ENCODE results near the gene CADPS.

Gene CADPS

DNA sequence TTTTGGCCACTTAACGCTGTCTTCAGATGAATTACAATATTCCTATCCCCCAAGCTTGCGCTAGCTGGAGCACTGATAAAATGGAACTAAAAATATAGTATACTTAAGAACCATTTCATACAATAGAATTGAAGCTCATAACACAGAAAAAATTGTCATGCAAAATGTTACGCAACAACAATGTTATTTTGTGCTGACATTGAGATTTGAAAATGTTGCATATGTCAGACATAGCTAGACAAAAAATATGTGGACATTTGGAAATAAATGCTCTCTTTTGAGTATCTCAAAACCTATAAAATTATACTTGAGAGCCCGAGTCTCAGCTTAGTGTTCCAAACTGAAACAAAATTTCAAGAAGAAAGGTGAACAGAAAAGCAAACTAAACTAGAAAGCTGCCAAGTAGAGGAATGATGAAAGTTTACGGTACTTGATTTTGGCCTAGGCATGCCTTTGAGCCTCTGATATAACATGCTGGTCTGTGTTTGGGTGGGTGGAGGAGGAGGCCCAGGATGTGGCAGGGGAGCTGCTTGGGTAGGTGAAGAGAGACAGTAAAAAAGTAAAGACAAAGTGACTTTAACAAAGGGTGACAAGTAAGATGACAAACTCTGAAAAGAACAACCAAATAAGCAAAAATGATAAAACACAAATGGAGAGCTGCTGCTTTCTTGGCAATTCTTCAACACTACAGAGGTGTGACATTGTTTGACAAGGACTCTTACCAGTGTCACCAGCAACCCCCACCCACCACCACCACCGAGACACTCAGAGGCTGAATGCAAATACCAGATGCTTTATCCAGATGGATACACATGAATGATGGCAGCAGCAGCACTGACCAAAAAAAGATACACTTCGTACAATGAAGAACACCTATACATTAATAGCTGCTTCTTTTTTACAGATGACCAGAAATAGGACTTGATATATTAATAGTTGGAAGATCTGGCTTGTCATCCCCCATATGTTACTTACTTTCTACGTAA lies 372.6 kb downstream of the CADPS start:
- DNase-seq (ENCODE audit: low read depth in 2 of 2) = no peak

DNA sequence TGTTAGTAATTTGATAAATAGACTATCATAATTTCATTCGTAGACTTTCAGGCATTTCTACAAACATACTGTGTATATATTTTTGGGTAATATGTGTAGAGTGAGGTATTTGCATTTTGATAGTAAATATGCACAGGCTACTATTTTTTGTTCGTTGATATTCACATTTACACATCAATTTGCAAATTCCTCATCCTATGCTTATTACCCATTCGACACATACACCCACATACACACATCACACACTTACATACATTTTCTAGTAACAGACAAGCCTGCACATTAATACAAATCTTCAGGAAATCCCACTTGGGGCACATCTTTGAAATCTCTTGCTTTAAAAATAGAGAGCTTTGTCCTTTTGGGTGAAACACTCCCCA lies 373.9 kb downstream of the CADPS start:
- no peak for DNase-seq (ENCODE audit: low read depth in 2 of 2)

DNA sequence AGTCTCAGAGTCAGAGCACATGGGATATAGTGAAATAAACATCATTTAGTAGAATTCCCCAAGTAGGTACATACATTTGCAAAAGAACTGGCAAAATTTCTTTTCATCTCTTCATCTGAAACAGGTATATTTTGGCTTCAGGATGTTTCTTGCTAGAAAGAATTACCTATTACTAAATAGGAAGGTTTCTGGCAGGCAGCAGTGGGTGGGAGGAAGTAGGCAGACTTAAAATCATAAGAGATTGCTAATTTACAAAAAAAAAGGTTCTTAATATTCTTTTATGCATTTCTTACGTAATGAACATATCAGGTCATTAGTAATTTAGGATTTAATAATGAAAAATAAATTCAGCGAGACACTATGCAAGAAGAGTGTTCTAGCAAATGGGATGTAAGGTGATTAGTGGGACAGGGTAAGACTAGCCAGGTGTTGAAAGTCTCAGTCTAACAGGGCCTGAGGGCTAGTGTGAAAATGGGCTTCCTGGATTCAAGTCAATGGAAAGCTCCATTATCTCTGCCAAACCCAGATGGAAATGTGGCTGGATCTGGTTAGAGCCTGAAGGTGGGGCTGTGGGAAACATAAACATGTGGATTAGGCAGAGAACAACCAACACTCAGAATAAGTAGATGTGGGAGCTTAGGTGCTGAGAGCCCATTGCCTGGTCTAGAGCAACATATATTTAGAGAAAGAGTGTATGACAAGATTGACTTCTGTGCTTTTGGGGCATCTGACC lies 374.5 kb downstream of the CADPS start:
- no peak for DNase-seq (ENCODE audit: low read depth in 2 of 2)

DNA sequence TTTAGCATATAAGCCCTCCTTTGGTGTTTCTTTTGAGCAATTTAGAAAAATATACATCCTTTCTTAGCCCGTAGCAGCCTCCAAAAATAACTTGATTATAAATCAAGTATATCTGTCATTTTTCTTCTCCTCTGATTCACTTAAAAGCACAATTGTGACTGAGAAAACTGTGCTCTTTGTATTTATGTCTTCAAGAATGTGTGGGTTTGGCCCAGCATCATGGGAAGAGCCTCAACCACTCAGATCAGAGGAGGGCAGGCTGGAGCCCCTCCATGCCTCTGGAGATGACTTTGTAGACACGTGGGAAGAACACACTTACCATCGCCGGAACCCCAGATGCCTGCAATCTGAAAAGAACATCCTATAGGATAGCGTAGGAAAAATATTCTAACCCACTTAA lies 378.1 kb downstream of the CADPS start:
- DNase-seq (ENCODE audit: low read depth in 2 of 2) = no peak

DNA sequence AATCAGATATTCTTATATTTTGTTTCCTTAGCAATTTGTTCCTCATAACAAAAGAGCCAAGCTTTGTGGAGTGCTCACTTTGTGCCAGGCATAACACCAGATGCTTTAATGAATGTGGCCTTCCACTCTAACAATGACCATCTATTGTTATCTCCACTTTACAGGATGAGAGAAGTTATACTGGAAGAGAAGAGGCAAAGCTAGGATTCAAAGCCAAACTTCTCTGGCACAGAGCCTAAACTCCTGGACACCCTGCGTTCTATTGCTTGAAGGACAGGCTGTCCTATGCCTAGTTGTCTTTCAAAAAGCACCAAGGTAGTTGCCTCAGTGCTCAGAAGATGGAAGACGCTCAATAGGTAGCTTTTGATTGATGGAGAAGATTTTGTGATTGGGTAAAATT lies 378.7 kb downstream of the CADPS start:
- no peak for DNase-seq (ENCODE audit: low read depth in 2 of 2)

DNA sequence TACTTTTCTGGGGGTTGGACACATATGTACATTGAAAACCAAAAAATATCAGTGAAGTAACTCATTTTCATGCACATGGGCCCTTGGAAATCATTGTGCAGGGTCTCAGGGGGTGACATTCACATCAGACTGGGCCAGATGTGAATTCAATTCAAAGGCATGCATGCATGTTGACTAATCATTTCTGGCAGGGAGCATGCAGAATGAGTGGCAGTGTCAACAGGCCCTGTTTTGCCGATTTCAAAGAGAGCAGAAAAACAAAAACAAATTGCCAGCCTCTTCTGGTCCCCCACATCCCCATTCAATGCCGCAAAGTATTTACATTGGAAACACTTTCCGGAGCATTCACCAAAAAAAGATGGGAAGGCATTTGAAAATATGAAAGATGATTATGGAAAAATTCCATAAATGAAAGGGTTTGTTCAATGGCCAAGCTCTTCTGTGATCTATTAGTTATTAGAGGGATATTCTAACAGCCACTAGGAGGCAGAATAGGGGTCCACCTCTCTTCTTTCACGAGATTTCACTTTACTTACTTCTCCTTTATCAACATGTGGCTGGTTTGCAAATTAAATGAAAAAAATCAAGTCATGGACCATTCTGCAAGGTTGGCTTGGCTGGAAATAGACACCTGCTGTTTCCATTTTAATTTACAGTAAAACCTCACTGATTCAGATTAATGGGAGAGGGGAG lies 382.0 kb downstream of the CADPS start:
- no peak for DNase-seq (ENCODE audit: low read depth in 2 of 2)

DNA sequence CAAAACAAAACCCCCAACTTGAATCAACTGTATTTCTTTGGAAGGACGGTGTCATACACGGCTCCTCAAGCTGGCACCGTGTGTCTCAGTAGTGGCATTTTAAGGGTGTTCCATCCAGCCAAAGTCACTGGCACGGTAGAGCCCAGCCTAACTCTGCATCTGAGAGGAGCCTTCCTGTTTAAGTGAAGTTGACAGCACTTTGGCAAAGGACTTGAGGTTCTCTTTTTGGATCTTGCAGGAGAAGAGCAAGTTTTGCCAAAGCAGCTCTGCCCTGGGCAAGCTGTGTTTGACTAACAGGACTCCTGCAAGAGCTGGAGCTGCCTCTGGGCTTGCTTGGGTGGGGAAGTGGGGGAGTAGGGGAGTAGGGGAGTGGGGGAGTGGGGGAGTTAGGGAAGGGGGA lies 392.3 kb downstream of the CADPS start:
- DNase-seq (ENCODE audit: low read depth in 2 of 2) = no peak

DNA sequence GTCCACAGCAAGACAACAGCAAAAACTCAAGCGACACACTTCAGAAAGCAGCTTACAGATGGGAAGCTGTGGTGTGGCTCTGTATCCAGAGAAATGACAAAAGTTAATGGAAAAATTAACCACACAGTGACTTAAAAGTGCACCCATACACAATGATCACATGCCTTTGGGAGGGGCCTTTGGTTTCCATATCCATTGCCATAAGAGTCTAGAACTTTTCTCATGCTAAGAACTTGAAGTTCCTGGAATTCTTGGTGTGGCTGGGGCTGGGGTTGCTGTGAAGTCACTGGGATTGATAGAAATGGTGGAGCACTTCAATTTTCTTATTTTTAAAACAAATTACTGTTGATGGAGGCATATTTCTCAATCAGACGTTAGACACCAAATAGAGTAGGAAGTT lies 393.3 kb downstream of the CADPS start:
- no peak for DNase-seq (ENCODE audit: low read depth in 2 of 2)

DNA sequence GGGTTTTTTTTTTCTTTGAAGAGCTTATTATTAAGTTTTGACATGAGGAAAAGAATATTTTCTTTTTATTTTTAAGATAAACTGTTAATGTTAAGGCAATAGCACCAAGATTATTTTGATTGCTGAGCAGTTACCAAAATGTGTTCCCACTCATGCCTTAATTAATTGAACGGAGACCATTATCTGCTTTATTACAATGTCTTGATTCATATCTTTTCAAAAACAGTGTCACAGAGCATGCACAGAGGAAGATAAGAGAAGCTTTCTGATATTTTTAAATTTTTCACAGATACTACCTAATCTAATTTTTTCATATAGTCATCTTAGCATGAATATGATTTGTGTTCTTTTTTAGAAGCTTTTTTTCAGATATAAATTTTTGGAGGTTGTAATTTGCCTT lies 395.2 kb downstream of the CADPS start:
- DNase-seq (ENCODE audit: low read depth in 2 of 2) = no peak

DNA sequence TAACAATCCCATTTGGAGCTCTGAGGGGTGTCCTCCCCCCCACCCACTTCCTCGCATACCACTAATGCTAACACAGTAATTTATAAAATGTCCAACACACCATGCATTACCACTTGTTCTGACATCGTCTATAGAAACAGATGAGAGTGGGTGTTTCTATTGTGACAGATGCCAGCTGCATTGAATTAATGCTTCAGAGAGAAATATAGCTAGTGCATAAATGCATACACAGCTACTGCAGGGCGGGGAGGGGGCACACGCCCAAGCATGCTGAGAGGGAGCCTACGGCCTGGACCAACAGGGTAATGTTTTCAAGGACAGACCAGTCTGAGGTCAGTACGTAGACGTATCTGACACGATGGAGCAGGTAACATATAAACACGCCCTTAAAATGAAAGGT lies 395.9 kb downstream of the CADPS start:
- DNase-seq (ENCODE audit: low read depth in 2 of 2) = no peak

DNA sequence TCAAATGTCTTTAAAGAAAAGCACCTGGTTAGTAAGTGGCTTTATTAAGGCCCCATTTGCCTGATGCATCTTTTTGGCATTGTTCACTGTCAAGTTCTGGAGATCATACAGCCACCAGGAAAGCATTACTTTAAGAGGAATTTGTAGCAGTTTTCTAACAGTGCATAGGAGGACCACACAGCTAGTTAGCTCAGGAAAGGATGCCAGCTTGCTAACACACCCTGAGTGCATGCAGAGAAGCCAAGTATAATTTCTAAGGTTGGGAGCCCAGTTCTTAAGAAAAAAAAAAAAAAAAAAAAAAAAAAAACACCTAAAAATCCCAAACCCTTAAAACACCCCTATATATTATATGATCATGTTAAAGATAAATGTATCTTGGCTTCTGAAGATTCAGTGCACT lies 399.9 kb downstream of the CADPS start:
- DNase-seq (ENCODE audit: low read depth in 2 of 2) = no peak

DNA sequence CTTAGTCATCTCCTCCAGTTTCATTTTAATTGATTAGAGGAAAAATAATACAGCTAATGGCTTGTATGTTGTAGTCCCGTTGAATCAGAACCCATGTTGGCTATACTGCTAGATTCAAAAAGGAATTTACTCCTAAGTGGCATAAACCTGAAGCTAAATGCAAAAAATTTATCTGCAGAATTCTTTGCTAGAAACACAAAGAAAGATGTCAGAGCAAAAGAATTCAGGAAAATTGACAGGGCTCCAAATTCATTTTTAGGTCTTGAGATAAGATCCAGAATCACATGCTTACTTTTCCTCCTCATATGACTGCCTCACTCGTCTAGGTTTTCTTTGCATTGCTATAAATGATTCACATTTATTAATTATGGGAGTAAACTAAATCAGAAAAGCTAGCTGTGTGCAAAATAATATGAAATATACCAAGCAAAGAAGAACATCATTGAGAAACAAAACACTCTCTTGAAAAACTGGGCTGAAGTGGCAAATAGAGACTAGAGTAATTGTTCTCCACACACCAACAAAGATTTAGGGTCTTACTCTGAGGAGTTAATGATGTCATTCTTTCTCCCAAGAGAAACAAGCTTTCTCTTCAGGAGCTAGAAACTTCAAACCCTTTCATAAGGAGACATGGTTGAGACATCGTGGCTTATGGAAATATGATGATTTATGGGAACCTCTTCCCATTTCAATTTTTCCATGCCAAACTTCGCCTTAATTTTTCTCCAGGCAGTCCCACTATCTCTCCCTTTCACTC lies 407.1 kb downstream of the CADPS start:
- no peak for DNase-seq (ENCODE audit: low read depth in 2 of 2)

DNA sequence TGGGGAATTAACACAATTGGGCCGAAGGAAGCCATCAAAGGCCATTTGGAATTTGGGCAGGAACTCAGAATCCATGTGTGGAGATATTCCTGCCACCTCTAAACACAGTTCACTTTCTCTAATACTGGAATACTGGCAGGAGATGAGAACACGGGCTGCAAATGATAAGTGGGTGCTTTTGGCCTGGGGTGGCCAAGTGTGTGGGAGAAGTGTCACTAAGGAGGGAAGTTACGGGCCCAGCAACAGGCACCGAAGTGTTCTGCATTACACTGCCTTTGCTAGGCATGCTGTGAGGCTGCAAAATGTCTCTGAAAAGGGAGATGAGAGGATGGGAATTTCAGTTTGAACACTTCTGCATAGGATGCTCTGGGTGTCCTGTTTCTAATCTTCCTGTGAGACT lies 412.4 kb downstream of the CADPS start:
- DNase-seq (ENCODE audit: low read depth in 2 of 2) = no peak

DNA sequence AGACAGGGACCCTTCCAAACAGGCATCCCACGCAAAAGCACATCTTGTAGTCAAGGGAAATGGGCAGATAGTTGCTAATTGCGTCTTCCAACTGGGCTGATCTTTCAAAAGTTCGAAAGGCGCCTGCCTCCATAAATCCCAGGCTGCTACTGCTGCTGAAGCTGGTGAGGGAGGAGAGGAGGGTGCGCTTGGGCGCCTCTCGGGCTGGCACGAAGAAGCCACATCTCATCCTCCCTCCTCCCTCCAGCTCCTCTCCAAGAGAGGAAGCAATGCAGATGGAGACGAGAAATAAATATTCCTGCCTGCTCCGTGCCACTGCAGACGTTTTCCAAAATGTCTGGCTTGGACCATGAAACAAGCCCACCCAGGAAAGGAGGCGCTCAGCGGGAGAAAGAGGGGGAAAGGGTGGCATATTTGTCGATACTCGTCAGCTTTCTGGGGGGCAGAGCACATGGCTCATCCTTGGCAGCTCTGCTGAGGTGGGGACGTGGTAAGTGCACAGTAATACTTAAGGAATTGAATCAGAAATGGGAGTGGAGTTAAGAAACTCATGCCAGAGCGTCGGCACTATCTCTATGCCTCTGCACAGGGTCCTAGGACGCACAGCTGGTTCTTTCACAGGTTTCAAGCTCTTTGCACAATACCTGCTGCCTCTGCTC lies 413.0 kb downstream of the CADPS start:
- no peak for DNase-seq (ENCODE audit: low read depth in 2 of 2)

DNA sequence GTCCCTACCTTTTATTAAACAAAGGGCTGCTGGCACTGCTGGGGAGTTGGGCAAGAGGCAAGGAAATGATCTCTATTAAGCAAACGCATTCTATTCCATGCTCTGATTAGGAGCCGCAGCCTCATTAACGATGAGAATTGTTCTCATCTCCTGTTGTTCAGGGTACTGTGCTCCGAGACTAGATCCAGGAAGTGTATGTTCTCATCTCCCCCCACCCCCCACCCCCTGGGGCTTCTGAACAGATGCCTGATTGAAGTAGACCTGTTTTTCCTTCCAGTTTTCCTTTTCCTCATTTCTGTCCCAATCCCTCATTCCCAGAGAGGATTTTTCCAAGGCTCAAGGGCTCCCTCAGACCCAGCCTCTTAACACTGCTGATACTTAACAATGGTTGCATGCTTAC lies 420.3 kb downstream of the CADPS start:
- DNase-seq (ENCODE audit: low read depth in 2 of 2) = no peak

DNA sequence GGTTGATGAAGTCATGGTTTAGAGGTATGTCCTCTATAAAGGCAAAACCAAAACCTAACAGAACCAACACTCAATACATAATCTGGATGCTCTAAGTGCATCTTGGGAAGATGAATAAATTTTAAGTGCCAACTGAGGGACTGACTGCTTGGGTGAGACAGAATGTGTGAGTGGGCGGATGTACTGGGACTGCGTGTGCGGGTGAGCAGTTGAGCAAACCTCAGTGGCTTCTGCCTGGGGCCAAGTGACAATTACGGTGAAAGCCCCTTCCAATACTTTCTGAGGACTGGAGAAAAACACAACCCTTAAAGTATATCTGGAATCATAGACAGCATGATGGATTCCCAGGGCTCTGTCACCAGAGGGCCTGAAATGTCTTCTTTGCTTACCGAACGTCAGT lies 421.8 kb downstream of the CADPS start:
- no peak for DNase-seq (ENCODE audit: low read depth in 2 of 2)

DNA sequence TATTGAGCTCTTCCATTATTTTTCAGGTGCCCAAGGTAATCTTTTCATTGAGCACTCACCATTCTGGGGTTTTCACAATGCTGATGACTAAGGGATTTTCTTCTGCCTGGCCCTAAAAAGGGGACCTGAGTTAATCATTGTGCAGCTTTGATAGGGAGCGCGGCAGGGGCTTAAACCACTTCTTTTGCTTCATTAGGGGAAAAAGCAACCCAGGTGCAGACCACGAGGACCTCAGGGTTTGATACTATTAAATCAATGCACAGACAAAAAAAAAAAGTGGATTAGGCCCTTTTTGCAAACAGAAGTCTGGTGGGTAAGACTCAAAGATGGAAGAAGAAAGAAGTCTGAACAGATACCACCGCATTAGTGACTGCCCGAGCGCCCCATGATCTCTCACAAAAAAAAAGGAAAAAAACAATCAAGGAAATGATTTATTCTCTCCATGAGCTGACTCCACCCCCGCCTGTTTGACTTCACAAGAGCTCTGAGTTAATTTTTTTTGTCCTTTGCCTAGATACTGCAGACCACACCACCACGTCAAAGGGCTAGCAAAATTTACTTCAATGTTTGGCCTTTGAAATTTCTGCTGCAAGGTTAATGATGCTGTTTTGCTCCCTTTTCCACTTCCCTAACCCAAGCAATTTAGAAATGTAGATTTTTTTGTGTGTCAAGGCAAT lies 423.9 kb downstream of the CADPS start:
- DNase-seq (ENCODE audit: low read depth in 2 of 2) = no peak

DNA sequence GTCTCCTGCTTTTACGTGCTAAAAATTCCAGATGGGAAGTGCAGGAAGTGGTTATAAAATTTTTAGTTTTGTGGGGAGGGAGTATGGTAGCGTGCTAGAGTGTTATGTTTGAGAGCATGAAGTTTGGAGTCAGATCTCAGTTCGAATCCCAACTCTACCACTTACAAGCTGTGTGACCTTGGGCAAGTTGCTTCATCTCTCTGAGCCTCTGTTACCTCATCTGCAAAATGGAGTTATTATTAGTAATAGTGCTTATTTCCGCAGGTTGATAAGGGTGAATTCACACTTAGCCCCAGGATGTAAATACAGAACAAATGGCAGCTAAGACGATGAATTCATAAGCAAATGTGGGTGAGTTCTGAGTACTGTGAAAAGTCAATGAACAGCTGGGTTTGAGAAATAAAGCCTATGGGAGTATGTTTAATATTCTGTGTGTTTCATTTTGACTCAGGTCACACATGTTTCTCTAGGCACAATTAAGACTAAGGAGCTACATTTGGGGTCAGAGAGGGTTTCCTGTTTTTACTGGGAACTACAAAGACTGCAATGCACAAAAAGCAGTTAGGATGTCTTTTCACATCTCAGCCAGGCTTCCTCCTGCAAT lies 428.8 kb downstream of the CADPS start:
- DNase-seq (ENCODE audit: low read depth in 2 of 2) = no peak

DNA sequence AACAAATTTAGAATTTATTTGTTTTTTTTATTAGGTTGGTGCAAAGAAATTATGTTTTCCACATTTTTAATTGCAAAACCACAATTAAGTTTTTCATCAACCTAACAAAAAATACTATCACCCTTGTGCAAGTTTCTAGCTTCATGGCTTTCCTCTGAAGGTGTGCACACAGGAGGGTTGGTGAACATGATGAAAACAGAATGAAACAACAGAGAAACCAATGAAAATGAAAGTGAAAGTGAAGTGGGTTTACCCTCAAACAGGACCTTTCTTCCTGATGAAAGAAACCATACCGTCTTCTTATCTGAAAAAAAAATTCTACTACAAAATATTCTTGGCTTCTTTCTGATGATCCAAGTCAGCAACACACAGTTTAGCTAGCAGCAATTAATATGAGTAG lies 429.9 kb downstream of the CADPS start:
- DNase-seq (ENCODE audit: low read depth in 2 of 2) = no peak

DNA sequence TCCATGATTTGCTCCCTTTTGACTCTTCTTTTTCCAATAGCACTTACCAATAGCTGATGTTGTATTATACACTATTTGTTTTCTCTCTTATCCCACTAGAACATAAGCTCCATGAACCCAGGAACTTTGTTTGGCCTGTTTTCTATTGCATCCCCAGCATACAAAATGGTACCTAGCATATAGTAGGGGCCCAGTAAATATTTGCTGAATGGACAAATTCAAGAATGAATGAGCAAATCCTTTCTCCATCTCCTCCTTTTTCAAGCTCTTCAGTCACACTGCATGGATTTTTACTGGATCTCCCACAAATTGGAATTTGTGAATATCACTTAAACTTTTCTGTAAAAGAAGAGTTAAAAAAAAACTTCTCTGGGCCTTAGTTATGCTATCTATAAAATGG lies 435.2 kb downstream of the CADPS start:
- no peak for DNase-seq (ENCODE audit: low read depth in 2 of 2)
